ENCODE data around the gene ZNRD2. TPM values are rescaled to one million over a fixed set of nuclear protein-coding genes. Genes with fewer than 3 reads are reported as not detected.
A peak's percentile ranks its signal among the peaks of the same experiment; 100 is the strongest.

Gene ZNRD2
- total RNA-seq, 2 experiments from 2014 or later, result 54.3 to 54.7 TPM

- Mint-ChIP-seq H3K4me1 (ENCODE audit: low read depth) (peaks cover 68% of the 10 kb centered on the region), H3K27ac (peak overlapping the region; percentile 90), H3K9me3 (no peaks in the 10 kb centered on the region), H3K4me3 (peak overlapping the region; percentile 87), H3K36me3 (ENCODE audit: low read depth) (peaks cover 7% of the 10 kb centered on the region), H3K27me3 (no peaks in the 10 kb centered on the region)
- DNase-seq (no peak), ATAC-seq (no peak)
- ChIA-PET CTCF (interaction anchor here (1.4 to 2.1 kb wide), 5 partner anchors 9 to 37 kb away, joined by 5 to 15 read pairs (median 5); partner anchors contain the start of gene FAM89B), POLR2A (interaction anchor here (0.6 to 3.3 kb wide), 15 partner anchors 8 to 294 kb away, joined by 3 to 20 read pairs (median 5); partner anchors contain the start of genes EHBP1L1, FAM89B, MALAT1 and ZNRD2)
- no peak for TF ChIP-seq CTCF (IDR thresholded peaks at IDR 0.05)
- intact Hi-C loops (cut with micrococcal nuclease), result no loop called here
Observed at GRCh38 chr11:65556470-65557279, 13.6 kb upstream of the ZNRD2 start.

GRCh38 chr11:65557280-65558001 lies 12.8 kb upstream of the ZNRD2 start:
- TF ChIP-seq CTCF (IDR thresholded peaks at IDR 0.05), result no peak
- intact Hi-C loops (cut with micrococcal nuclease), result no loop called here
- H3K36me3 Mint-ChIP-seq (ENCODE audit: low read depth), result peaks cover 2% of the 10 kb centered on the region
- peak overlapping the region; percentile 90 for H3K27ac Mint-ChIP-seq
- no peak for ATAC-seq
- no peaks in the 10 kb centered on the region for H3K27me3 Mint-ChIP-seq
- POLR2A ChIA-PET, result interaction anchor here (0.8 to 3.3 kb wide), 12 partner anchors 8 to 134 kb away, joined by 3 to 20 read pairs (median 6); partner anchors contain the start of genes EHBP1L1, FAM89B, MALAT1 and ZNRD2
- DNase-seq, result peak; percentile 42
- peaks cover 63% of the 10 kb centered on the region for H3K4me1 Mint-ChIP-seq (ENCODE audit: low read depth)
- no peaks in the 10 kb centered on the region for H3K9me3 Mint-ChIP-seq
- peak overlapping the region; percentile 87 for H3K4me3 Mint-ChIP-seq
- CTCF ChIA-PET, result interaction anchor here (1.4 to 2.1 kb wide), 5 partner anchors 8 to 36 kb away, joined by 5 to 15 read pairs (median 5); partner anchors contain the start of gene FAM89B

- peaks cover 60% of the 10 kb centered on the region for H3K4me1 Mint-ChIP-seq (ENCODE audit: low read depth)
- ChIA-PET CTCF (interaction anchor here (0.9 to 6.0 kb wide), 6 partner anchors 7 to 18 kb away, joined by 3 to 34 read pairs (median 5); partner anchors contain the start of genes FAM89B and ZNRD2), POLR2A (interaction anchor here (0.7 to 4.1 kb wide), 11 partner anchors 11 to 180 kb away, joined by 3 to 19 read pairs (median 4); partner anchors contain the start of genes FAM89B, MALAT1, NEAT1 and ZNRD2)
- peak within 1 kb of the TSS; percentile 90 for H3K27ac Mint-ChIP-seq
- H3K36me3 Mint-ChIP-seq (ENCODE audit: low read depth), result no peaks in the 10 kb centered on the region
- H3K9me3 Mint-ChIP-seq, result no peaks in the 10 kb centered on the region
- peak; percentile 63 for DNase-seq
- H3K4me3 Mint-ChIP-seq, result peak within 1 kb of the TSS; percentile 87
- ATAC-seq, result peak; percentile 24
- intact Hi-C loops (cut with micrococcal nuclease), result no loop called here
- no peak for TF ChIP-seq CTCF (IDR thresholded peaks at IDR 0.05)
- H3K27me3 Mint-ChIP-seq, result no peaks in the 10 kb centered on the region
Observed at GRCh38 chr11:65558002-65558929, 12.0 kb upstream of the ZNRD2 start, which contains the start of gene LTBP3. Gene LTBP3 (minus strand): TSS chr11:65558359. CDS start chr11:65557959, 400 bp downstream.

GRCh38 chr11:65558930-65559509 lies 11.3 kb upstream of the ZNRD2 start:
- Mint-ChIP-seq H3K36me3 (ENCODE audit: low read depth) (no peaks in the 10 kb centered on the region), H3K4me3 (peak overlapping the region; percentile 87), H3K27me3 (no peaks in the 10 kb centered on the region), H3K27ac (peak overlapping the region; percentile 59), H3K9me3 (no peaks in the 10 kb centered on the region), H3K4me1 (ENCODE audit: low read depth) (peaks cover 60% of the 10 kb centered on the region)
- ATAC-seq (no peak), DNase-seq (no peak)
- POLR2A ChIA-PET, result interaction anchor here (0.7 to 4.1 kb wide), 15 partner anchors 10 to 180 kb away, joined by 3 to 19 read pairs (median 3); partner anchors contain the start of genes MALAT1, NEAT1, SCYL1 and ZNRD2
- intact Hi-C loops (cut with micrococcal nuclease), result no loop called here
- CTCF ChIA-PET, result interaction anchor here (0.9 to 6.0 kb wide), 4 partner anchors 11 to 19 kb away, joined by 3 to 34 read pairs (median 4); partner anchors contain the start of genes FAM89B and ZNRD2
- no peak for TF ChIP-seq CTCF (IDR thresholded peaks at IDR 0.05)

Data from activated CD8-positive, alpha-beta T cell treated with anti-CD3 and anti-CD28 coated beads for 36 hours (primary cell).